ENCODE data around the gene ORC3.

Gene ORC3

GRCh38 chr6:87583822-87584221 is 6.1 kb upstream of the ORC3 start:
- Histone ChIP-seq H3K9me3 (ENCODE audit: control insufficient read depth, insufficient read depth, low read depth, low read length) (no peaks in the 10 kb centered on the region), H3K4me1 (ENCODE audit: control insufficient read depth, insufficient read depth, low read length) (peaks cover 4% of the 10 kb centered on the region; the same call in 1 of the 2 replicates), H3K36me3 (ENCODE audit: control insufficient read depth in 2 of 2, insufficient read depth in 1 of 2, low read length in 2 of 2) (peaks cover 13 to 61% of the 10 kb centered on the region in 2 experiments), H3K4me3 (ENCODE audit: low read depth, low read length) (no peak overlapping the region), H3K27ac (ENCODE audit: extremely low read depth, low read depth, low read length) (no peak overlapping the region)
- CTCF ChIA-PET, result interaction anchor here (1.4 kb wide), 1 partner anchor 9 kb away, joined by 9 read pairs; no protein-coding TSS in a partner anchor
- TF ChIP-seq KLF17 (tag by site-specific recombination; IDR thresholded peaks at IDR 0.05), result no peak
- TF ChIP-seq KLF8 (tag by site-specific recombination; IDR thresholded peaks at IDR 0.05), result no peak
- TF ChIP-seq ZNF302 (tag by site-specific recombination; IDR thresholded peaks at IDR 0.05; ENCODE audit: low read depth), result no peak
- no peak for TF ChIP-seq ZNF514 (tag by site-specific recombination; IDR thresholded peaks at IDR 0.05)
- POLR2A ChIA-PET, result no interaction called here

- Histone ChIP-seq H3K9me3 (ENCODE audit: control insufficient read depth, insufficient read depth, low read depth, low read length) (no peaks in the 10 kb centered on the region), H3K36me3 (ENCODE audit: control insufficient read depth in 2 of 2, insufficient read depth in 1 of 2, low read length in 2 of 2) (peaks cover 13 to 49% of the 10 kb centered on the region in 2 experiments), H3K27ac (ENCODE audit: extremely low read depth, low read depth, low read length) (no peak overlapping the region), H3K4me1 (ENCODE audit: control insufficient read depth, insufficient read depth, low read length) (peaks cover 4% of the 10 kb centered on the region; the same call in 1 of the 2 replicates), H3K4me3 (ENCODE audit: low read depth, low read length) (no peak overlapping the region)
- CTCF ChIA-PET, result no interaction called here
- POLR2A ChIA-PET, result no interaction called here
- no peak for TF ChIP-seq ZBTB6 (tag by site-specific recombination; IDR thresholded peaks at IDR 0.05)
- no peak for TF ChIP-seq ZNF658 (tag by site-specific recombination; IDR thresholded peaks at IDR 0.05)
- peak; percentile 79 for TF ChIP-seq ZBTB8A (tag by site-specific recombination; IDR thresholded peaks at IDR 0.05)
- TF ChIP-seq ZNF10 (tag by site-specific recombination; IDR thresholded peaks at IDR 0.05), result no peak
- TF ChIP-seq GFI1B (tag by site-specific recombination; IDR thresholded peaks at IDR 0.05), result peak; percentile 46; the same call in 1 of the 2 replicates
- TF ChIP-seq REST (tag by site-specific recombination; IDR thresholded peaks at IDR 0.05), result peak; percentile 77
- no peak for TF ChIP-seq ZSCAN30 (tag by site-specific recombination; IDR thresholded peaks at IDR 0.05)
- no peak for TF ChIP-seq ZNF596 (tag by site-specific recombination; IDR thresholded peaks at IDR 0.05)
- no peak for TF ChIP-seq SP7 (tag by site-specific recombination; IDR thresholded peaks at IDR 0.05)
- TF ChIP-seq ATF2 (tag by site-specific recombination; IDR thresholded peaks at IDR 0.05; ENCODE audit: low read depth), result no peak
- TF ChIP-seq ZBTB21 (tag by site-specific recombination; IDR thresholded peaks at IDR 0.05), result no peak
- no peak for TF ChIP-seq SETDB1 (IDR thresholded peaks at IDR 0.05; ENCODE audit: insufficient read length, low read length)
- TF ChIP-seq ZNF488 (tag by site-specific recombination; IDR thresholded peaks at IDR 0.05), result no peak
- no peak for TF ChIP-seq ZNF148 (tag by site-specific recombination; IDR thresholded peaks at IDR 0.05; ENCODE audit: borderline replicate concordance)
- TF ChIP-seq ZNF561 (tag by site-specific recombination; IDR thresholded peaks at IDR 0.05; ENCODE audit: borderline replicate concordance), result no peak
- no peak for TF ChIP-seq ZNF155 (tag by site-specific recombination; IDR thresholded peaks at IDR 0.05)
- no peak for TF ChIP-seq ZBTB17 (tag by site-specific recombination; IDR thresholded peaks at IDR 0.05)
- TF ChIP-seq ZNF214 (tag by site-specific recombination; IDR thresholded peaks at IDR 0.05; ENCODE audit: borderline replicate concordance), result no peak
- TF ChIP-seq ZNF837 (tag by site-specific recombination; IDR thresholded peaks at IDR 0.05), result no peak
- TF ChIP-seq ZNF777 (tag by site-specific recombination; IDR thresholded peaks at IDR 0.05; ENCODE audit: borderline replicate concordance), result no peak
- TF ChIP-seq SP2 (tag by site-specific recombination; IDR thresholded peaks at IDR 0.05), result no peak
These were observed 3.4 kb upstream of the ORC3 start for GRCh38 chr6:87586371-87587077.
